ENCODE data around the gene CACNA1I. TPM values are rescaled to one million over a fixed set of nuclear protein-coding genes. Genes with fewer than 3 reads are reported as not detected.

Gene CACNA1I
- total RNA-seq, 2 donors from 2014 or later, result 0.08 TPM; not detected in 1

DNA sequence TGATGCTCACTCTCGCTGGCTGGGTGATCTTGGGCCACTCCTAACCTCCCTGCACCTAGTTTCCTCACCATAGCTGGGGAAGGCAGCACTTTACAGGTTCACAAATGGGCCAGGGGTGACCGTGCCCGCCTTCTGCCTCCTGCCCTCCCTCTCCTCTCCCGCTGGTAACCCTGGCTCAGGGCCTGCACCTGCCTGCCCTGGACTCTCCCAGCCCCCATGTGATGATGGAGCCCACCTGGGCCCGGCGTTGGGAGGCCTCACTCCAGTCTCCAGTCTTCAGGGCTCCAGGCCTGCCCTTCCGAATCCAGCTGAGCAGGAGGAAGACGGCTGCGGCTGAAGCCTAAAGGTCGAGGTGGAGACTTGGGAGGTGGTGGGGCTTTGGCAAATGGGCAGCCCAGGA, 152.9 kb downstream of the CACNA1I start:
- DNase-seq (ENCODE audit: low spot score), result no peak
- H3K27me3 ChIP-seq, result peaks cover 0 to 4% of the 10 kb centered on the region in 2 donors

DNA sequence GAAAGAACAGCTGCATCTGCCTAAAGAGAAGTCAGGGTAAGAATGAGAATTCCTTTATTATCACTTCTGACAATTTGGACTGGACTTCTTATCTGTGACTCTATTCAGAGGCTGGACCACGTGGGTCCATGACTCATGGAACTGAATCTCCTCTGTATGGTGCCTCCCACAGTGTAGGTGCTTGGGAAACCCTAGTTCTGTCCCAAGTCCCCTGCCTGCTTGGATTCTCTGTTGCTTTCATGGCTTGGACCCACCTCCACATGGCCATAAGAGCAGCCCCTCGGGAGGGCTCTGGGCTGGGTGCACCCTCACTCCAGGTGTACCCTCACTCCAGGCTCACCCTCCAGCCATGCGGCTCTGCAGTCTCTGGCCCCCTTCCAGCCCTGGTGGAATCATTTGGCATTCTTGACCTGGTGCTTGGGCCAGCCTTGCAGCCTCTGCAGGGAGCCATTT, 153.4 kb downstream of the CACNA1I start:
- no peak for DNase-seq (ENCODE audit: low spot score)
- Histone ChIP-seq H3K4me3 (no peak overlapping the region), H3K4me1 (no peaks in the 10 kb centered on the region), H3K27ac (no peak overlapping the region), H3K9me3 (no peaks in the 10 kb centered on the region), H3K36me3 (no peaks in the 10 kb centered on the region), H3K27me3 (peaks cover 0 to 4% of the 10 kb centered on the region in 2 donors)
- TF ChIP-seq CTCF (IDR thresholded peaks at IDR 0.05), result no peak

More for the DNA sequence above, 152.9 kb downstream of the CACNA1I start:
- H3K9me3 ChIP-seq, result no peaks in the 10 kb centered on the region
- no peaks in the 10 kb centered on the region for H3K4me1 ChIP-seq
- H3K27ac ChIP-seq, result no peak overlapping the region
- no peak for TF ChIP-seq CTCF (IDR thresholded peaks at IDR 0.05)
- no peaks in the 10 kb centered on the region for H3K36me3 ChIP-seq
- H3K4me3 ChIP-seq, result no peak overlapping the region

- Histone ChIP-seq H3K27me3 (peaks cover 0 to 4% of the 10 kb centered on the region in 2 donors), H3K9me3 (no peaks in the 10 kb centered on the region), H3K27ac (no peak overlapping the region), H3K36me3 (no peaks in the 10 kb centered on the region), H3K4me3 (no peak overlapping the region), H3K4me1 (no peaks in the 10 kb centered on the region)
- TF ChIP-seq CTCF (IDR thresholded peaks at IDR 0.05), result no peak
- DNase-seq (ENCODE audit: low spot score), result no peak
These were observed 153.8 kb downstream of the CACNA1I start for GRCh38 chr22:39724390-39724789.

GRCh38 chr22:39724857-39725256, 154.3 kb downstream of the CACNA1I start:
- Histone ChIP-seq H3K4me1 (no peaks in the 10 kb centered on the region), H3K9me3 (no peaks in the 10 kb centered on the region), H3K27ac (no peak overlapping the region), H3K36me3 (no peaks in the 10 kb centered on the region), H3K27me3 (peaks cover 0 to 4% of the 10 kb centered on the region in 2 donors), H3K4me3 (no peak overlapping the region)
- TF ChIP-seq CTCF (IDR thresholded peaks at IDR 0.05), result no peak
- DNase-seq (ENCODE audit: low spot score), result no peak

DNA sequence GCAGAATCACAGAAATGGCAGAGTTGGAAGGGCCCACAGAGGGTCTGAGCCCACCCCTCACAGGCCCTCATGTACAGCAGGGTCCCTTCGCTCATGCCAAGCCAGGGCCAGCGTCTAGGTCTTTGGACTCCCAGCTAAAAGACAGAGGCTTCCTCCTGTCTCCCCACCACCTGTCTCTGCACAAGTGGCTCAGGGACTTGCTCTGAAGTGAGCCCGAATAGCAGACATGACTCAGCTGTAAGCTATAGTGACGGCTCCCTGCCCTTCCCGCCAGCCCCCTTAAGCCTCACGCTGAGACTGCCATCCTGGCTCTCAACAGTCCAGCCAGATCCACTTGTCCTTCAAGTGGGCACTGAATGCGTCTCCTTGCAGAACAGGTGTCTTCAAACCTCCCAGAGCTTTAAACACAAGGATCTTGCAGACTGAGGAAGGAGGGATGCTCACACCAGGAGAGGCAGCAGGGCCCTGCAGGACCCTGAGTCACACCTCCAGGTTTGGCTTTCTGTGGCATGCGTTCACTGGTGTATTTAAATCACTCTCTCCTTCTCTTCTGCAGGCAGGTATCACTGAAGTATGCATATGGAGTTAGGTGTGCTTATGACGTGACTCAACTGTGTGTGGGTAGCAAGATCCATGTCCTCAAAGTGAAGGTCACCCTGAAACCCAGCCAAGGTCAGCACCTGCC, 154.9 kb downstream of the CACNA1I start:
- TF ChIP-seq CTCF (IDR thresholded peaks at IDR 0.05), result no peak
- peaks cover 0 to 4% of the 10 kb centered on the region in 2 donors for H3K27me3 ChIP-seq
- H3K4me3 ChIP-seq, result no peak overlapping the region
- no peaks in the 10 kb centered on the region for H3K4me1 ChIP-seq
- DNase-seq (ENCODE audit: low spot score), result no peak
- no peak overlapping the region for H3K27ac ChIP-seq
- no peaks in the 10 kb centered on the region for H3K36me3 ChIP-seq
- H3K9me3 ChIP-seq, result no peaks in the 10 kb centered on the region

DNA sequence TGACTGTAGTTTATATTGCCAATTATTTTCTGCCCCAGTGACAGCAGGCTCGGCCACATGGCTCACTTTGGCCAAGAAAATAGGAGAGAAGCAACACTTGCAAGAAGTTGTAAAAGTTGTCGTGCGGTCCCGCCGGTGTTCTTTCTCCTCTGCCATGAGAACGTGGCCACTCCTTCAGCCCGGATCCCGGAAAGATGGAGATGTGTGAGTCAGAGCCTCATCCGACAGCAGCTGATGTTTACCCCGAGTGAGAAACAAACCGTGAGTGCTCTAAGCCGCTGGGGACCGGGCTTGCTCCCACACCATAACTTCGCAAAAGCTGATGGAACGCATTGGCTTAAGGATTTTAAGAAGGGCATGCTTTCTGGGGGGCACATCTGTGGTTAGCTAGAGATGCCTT, 157.0 kb downstream of the CACNA1I start:
- Histone ChIP-seq H3K4me3 (no peak overlapping the region), H3K4me1 (no peaks in the 10 kb centered on the region), H3K27me3 (peaks cover 0 to 4% of the 10 kb centered on the region in 2 donors), H3K9me3 (no peaks in the 10 kb centered on the region), H3K27ac (no peak overlapping the region), H3K36me3 (no peaks in the 10 kb centered on the region)
- TF ChIP-seq CTCF (IDR thresholded peaks at IDR 0.05), result no peak
- DNase-seq (ENCODE audit: low spot score), result no peak

Data from right atrium auricular region (tissue), 2 donors.